Breast epithelium (tissue), 4 donors: ENCODE data around the gene RCOR1. TPM values are rescaled to one million over a fixed set of nuclear protein-coding genes. Genes with fewer than 3 reads are reported as not detected.

Source experiments
- DNase-seq, 2 donors: peaks; one replicate each; pipeline ENCODE4 v3.0.0-alpha.2; 2019; ENCODE audit warnings: low spot score in 2 of 2
- H3K27ac ChIP-seq, 2 donors: fragments of 200-600 bp; sonication (generic) in 1 of 2; one replicate each; pipeline ENCODE4 v1.5.1; 2016 to 2019; ENCODE audit warnings: mild to moderate bottlenecking in 1 of 2
- H3K27me3 ChIP-seq, 2 donors: fragments of 200-600 bp; sonication (generic) in 1 of 2; one replicate each; pipeline versions ENCODE4 v1.5.1 to v1.6.0; 2017 to 2019; ENCODE audit warnings: control low read depth in 1 of 2, mild to moderate bottlenecking in 1 of 2
- H3K36me3 ChIP-seq: fragments of 200-600 bp; one replicate; pipeline ENCODE4 v1.5.1; 2019
- H3K4me1 ChIP-seq, 2 donors: fragments of 200-600 bp; sonication (generic); one replicate each; pipeline ENCODE4 v1.5.1; 2016 to 2019; ENCODE audit warnings: control low read depth in 1 of 2
- H3K4me3 ChIP-seq, 3 donors: fragments of 200-600 bp; sonication (generic); 1 replicate in 2 of 3; 2 replicates in 1 of 3; pipeline ENCODE4 v1.5.1; 2016 to 2019; ENCODE audit warnings: mild to moderate bottlenecking in 3 of 3, moderate library complexity in 2 of 3
- H3K9me3 ChIP-seq, 2 donors: fragments of 200-600 bp; sonication (generic) in 1 of 2; one replicate each; pipeline ENCODE4 v1.5.1; 2016 to 2019; ENCODE audit warnings: control low read depth in 1 of 2
- CTCF ChIP-seq, 3 donors: fragments of 450-650 bp; IDR thresholded peaks; one replicate each; pipeline ENCODE4 v1.5.1; 2016 to 2017; ENCODE audit warnings: antibody characterized with exemption in 3 of 3, mild to moderate bottlenecking in 3 of 3, moderate library complexity in 3 of 3
- POLR2A ChIP-seq: fragments of 450-650 bp; IDR thresholded peaks from one replicate; pipeline ENCODE4 v1.6.1; 2016; ENCODE audit warnings: antibody characterized with exemption, mild to moderate bottlenecking, moderate library complexity
- POLR2AphosphoS5 ChIP-seq, 3 donors: sonication (generic); formaldehyde crosslinking; IDR thresholded peaks; one replicate each; pipeline ENCODE4 v1.6.1; 2017; ENCODE audit warnings: antibody characterized with exemption in 3 of 3
- intact Hi-C: fragments of 100-400 bp; cut with DNase I; formaldehyde crosslinking; loops from one replicate; pipeline ENCODE4 v1.15.1; 2023; ENCODE audit warnings: low total_unique reads
- total RNA-seq, 3 donors: library from RNA; depleted of rRNA; stranded (reverse); fragments of >200 nt; gene quantifications; one replicate each; pipeline ENCODE4 v1.1.0, GENCODE V29; 2016

Gene RCOR1
- total RNA-seq, 3 donors from 2014 or later: 15.7 to 21.8 (median 20.3) TPM

DNA sequence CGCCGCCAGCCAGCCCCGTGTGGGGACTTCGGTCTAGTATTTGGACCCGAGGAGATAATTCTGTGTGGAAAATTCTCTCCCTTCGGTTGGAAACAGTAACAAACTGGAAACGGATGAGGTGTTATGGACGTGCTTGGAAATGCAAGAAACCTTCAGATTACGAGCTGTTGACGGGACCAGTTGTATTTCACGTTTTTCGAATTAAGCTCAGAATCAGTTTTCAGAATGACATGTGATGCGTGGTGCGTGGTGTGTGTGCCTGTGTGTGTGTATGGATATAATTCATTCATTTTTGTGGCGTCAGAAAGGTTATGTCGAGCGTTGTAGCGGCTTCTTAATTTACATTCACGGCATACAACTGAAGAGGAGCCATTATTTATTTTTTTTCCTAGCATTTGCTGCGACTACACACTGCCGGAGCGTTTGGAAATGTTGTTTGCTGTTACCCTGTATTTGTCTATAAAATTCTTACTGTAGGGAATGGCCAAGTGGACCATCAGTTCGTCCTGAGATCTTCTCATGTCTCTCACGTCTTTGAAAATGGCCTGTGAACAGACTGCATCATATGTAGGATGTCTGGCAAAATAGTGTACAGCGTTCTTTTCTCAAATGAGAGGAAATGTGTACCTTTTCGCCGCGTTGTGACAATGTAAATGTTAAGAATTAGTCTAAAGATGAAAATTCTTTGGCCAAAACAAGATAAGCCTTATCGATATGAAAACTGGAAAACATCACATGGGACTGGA lies 186.1 kb downstream of the RCOR1 start:
- Histone ChIP-seq H3K4me1 (peaks cover 0 to 5% of the 10 kb centered on the region in 2 donors), H3K27me3 (no peaks in the 10 kb centered on the region), H3K36me3 (no peaks in the 10 kb centered on the region), H3K4me3 (peak overlapping the region; percentile 67 to 95 (median 81)), H3K9me3 (no peaks in the 10 kb centered on the region), H3K27ac (peak overlapping the region; percentile 83 to 93)
- intact Hi-C loops: no loop called here
- DNase-seq: no peak
- TF ChIP-seq POLR2AphosphoS5 (IDR thresholded peaks at IDR 0.05) (no peak), CTCF (IDR thresholded peaks at IDR 0.05) (no peak), POLR2A (no peak)

DNA sequence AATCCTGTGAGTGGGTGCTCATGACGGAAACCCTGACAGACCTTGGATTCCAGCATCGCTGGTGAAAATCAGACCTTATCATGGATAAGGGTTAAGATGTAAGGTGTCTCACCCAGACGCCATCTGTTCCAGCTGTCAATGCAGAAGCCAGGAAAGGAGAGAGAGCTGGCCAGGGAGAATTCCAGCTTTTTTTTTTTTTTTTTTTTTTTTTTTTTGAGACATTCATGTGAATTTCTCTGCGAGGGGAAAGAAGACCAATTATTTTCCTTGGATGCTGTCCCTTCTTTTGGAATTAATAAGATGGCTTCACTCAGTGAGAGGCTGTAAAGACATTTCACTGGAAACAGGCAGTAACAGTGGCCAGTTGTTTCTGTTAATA lies 186.6 kb downstream of the RCOR1 start:
- intact Hi-C loops: no loop called here
- H3K9me3 ChIP-seq: no peaks in the 10 kb centered on the region
- peak overlapping the region in 2 of 3 donors; percentile 81 to 95 for H3K4me3 ChIP-seq
- H3K27me3 ChIP-seq: no peaks in the 10 kb centered on the region
- no peaks in the 10 kb centered on the region for H3K36me3 ChIP-seq
- TF ChIP-seq POLR2AphosphoS5 (IDR thresholded peaks at IDR 0.05) (no peak), POLR2A (no peak), CTCF (IDR thresholded peaks at IDR 0.05) (no peak)
- no peak overlapping the region for H3K27ac ChIP-seq
- DNase-seq: no peak
- peaks cover 0 to 5% of the 10 kb centered on the region in 2 donors for H3K4me1 ChIP-seq

GRCh38 chr14:102779574-102780315 lies 187.3 kb downstream of the RCOR1 start:
- no peak overlapping the region for H3K27ac ChIP-seq
- no peak for TF ChIP-seq POLR2A
- TF ChIP-seq POLR2AphosphoS5 (IDR thresholded peaks at IDR 0.05): no peak
- TF ChIP-seq CTCF (IDR thresholded peaks at IDR 0.05): no peak
- DNase-seq: no peak
- peaks cover 0 to 5% of the 10 kb centered on the region in 2 donors for H3K4me1 ChIP-seq
- H3K4me3 ChIP-seq: no peak overlapping the region
- no peaks in the 10 kb centered on the region for H3K27me3 ChIP-seq
- no peaks in the 10 kb centered on the region for H3K9me3 ChIP-seq
- H3K36me3 ChIP-seq: no peaks in the 10 kb centered on the region
- intact Hi-C loops: no loop called here

Other genes with a start within 250 kb of the RCOR1 start
- gene CINP, start 229.8 kb upstream of the RCOR1 start, total RNA-seq: 10 to 100 TPM; 28.8 to 34.7 (median 33.4) TPM
- 10 to 100 TPM; 19.8 to 25.2 (median 19.9) TPM for gene TECPR2, start 229.7 kb upstream of the RCOR1 start, total RNA-seq
- 10 to 100 TPM; 10.4 to 24.9 (median 22.8) TPM for gene ANKRD9, start 82.9 kb upstream of the RCOR1 start, total RNA-seq
- 10 to 100 TPM; 13.1 to 15.7 (median 14.6) TPM for gene TRAF3, start 184.8 kb downstream of the RCOR1 start, total RNA-seq